Measurements from ENCODE around the gene IER5. TPM values are rescaled to one million over a fixed set of nuclear protein-coding genes. Genes with fewer than 3 reads are reported as not detected.

The IER5 gene
- polyA plus RNA-seq, 1 of the 3 experiments (the other 2 are of a cell fraction) = 52.9 TPM

DNA sequence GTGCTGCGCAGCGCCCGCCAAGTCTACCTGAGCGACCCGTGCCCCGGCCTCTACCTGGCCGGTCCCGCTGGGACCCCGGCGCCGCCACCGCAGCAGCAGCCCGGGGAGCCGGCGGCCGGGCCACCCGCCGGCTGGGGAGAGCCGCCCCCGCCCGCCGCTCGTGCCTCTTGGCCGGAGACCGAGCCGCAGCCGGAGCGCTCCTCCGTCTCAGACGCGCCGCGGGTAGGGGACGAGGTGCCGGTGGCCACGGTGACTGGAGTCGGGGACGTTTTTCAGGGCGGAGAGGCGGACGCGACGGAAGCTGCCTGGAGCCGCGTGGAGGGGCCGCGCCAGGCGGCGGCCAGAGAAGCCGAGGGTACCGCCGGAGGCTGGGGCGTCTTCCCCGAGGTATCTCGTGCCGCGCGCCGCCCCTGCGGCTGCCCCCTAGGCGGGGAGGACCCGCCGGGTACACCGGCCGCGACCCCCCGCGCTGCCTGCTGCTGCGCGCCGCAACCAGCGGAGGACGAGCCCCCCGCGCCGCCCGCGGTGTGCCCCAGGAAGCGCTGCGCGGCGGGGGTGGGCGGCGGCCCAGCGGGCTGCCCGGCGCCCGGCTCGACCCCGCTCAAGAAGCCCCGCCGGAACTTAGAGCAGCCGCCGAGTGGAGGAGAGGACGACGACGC lies 646 bp downstream of the IER5 start:
- no peaks in the 10 kb centered on the region for H3K9me2 ChIP-seq
- H3K4me1 ChIP-seq (ENCODE audit: control insufficient read depth in 1 of 2, insufficient read depth in 2 of 2, low read depth in 1 of 2, low read length in 1 of 2) = peaks cover 15 to 17% of the 10 kb centered on the region in 2 experiments
- no peak overlapping the region for H2AFZ ChIP-seq (ENCODE audit: low read depth)
- ChIA-PET CTCF (interaction anchor here (1.0 to 13.3 kb wide), 8 partner anchors 9 to 573 kb away, joined by 3 to 145 read pairs (median 4); no protein-coding TSS in a partner anchor), POLR2A (interaction anchor here (0.6 to 3.0 kb wide), 17 partner anchors 8 to 574 kb away, joined by 3 to 24 read pairs (median 6); partner anchors contain the start of gene STX6)
- H3K27me3 ChIP-seq (ENCODE audit: insufficient read depth) = no peaks in the 10 kb centered on the region
- peaks cover 55% of the 10 kb centered on the region for H4K20me1 ChIP-seq (ENCODE audit: insufficient read depth)
- peak overlapping the region; percentile 84 for H3K4me2 ChIP-seq
- TF ChIP-seq NRF1 (IDR thresholded peaks at IDR 0.05; ENCODE audit: low read depth, low read length) (no peak), TEAD4 (IDR thresholded peaks at IDR 0.05; ENCODE audit: borderline replicate concordance, insufficient read depth) (no peak), TAF1 (IDR thresholded peaks at IDR 0.05; ENCODE audit: borderline replicate concordance, low read depth, low read length) (no peak), GABPA (IDR thresholded peaks at IDR 0.05; ENCODE audit: low read depth) (no peak), RAD21 (IDR thresholded peaks at IDR 0.05; ENCODE audit: low read length) (no peak), RXRA (IDR thresholded peaks at IDR 0.05; ENCODE audit: borderline replicate concordance, low read depth) (no peak), CHD2 (IDR thresholded peaks at IDR 0.05; ENCODE audit: low read length, partially characterized antibody) (no peak), MXI1 (IDR thresholded peaks at IDR 0.05; ENCODE audit: low read depth, low read length) (no peak; the same call in 1 of the 2 replicates), JUND (IDR thresholded peaks at IDR 0.05) (no peak), TCF12 (IDR thresholded peaks at IDR 0.05) (no peak), RCOR1 (IDR thresholded peaks at IDR 0.05; ENCODE audit: low read length) (no peak), FOXJ3 (CRISPR knock-in tag; IDR thresholded peaks at IDR 0.05) (no peak), GATA2 (CRISPR knock-in tag; IDR thresholded peaks at IDR 0.05) (no peak), SMC3 (IDR thresholded peaks at IDR 0.05; ENCODE audit: low read depth, low read length) (no peak)
- TF ChIP-seq, protein P1, sequence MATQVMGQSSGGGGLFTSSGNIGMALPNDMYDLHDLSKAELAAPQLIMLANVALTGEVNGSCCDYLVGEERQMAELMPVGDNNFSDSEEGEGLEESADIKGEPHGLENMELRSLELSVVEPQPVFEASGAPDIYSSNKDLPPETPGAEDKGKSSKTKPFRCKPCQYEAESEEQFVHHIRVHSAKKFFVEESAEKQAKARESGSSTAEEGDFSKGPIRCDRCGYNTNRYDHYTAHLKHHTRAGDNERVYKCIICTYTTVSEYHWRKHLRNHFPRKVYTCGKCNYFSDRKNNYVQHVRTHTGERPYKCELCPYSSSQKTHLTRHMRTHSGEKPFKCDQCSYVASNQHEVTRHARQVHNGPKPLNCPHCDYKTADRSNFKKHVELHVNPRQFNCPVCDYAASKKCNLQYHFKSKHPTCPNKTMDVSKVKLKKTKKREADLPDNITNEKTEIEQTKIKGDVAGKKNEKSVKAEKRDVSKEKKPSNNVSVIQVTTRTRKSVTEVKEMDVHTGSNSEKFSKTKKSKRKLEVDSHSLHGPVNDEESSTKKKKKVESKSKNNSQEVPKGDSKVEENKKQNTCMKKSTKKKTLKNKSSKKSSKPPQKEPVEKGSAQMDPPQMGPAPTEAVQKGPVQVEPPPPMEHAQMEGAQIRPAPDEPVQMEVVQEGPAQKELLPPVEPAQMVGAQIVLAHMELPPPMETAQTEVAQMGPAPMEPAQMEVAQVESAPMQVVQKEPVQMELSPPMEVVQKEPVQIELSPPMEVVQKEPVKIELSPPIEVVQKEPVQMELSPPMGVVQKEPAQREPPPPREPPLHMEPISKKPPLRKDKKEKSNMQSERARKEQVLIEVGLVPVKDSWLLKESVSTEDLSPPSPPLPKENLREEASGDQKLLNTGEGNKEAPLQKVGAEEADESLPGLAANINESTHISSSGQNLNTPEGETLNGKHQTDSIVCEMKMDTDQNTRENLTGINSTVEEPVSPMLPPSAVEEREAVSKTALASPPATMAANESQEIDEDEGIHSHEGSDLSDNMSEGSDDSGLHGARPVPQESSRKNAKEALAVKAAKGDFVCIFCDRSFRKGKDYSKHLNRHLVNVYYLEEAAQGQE (IDR thresholded peaks at IDR 0.05; ENCODE audit: low read depth, low read length) = no peak
- TF ChIP-seq, protein P2, sequence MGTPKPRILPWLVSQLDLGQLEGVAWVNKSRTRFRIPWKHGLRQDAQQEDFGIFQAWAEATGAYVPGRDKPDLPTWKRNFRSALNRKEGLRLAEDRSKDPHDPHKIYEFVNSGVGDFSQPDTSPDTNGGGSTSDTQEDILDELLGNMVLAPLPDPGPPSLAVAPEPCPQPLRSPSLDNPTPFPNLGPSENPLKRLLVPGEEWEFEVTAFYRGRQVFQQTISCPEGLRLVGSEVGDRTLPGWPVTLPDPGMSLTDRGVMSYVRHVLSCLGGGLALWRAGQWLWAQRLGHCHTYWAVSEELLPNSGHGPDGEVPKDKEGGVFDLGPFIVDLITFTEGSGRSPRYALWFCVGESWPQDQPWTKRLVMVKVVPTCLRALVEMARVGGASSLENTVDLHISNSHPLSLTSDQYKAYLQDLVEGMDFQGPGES (IDR thresholded peaks at IDR 0.05; ENCODE audit: low read depth, low read length) = no peak
- TF ChIP-seq, protein P3, sequence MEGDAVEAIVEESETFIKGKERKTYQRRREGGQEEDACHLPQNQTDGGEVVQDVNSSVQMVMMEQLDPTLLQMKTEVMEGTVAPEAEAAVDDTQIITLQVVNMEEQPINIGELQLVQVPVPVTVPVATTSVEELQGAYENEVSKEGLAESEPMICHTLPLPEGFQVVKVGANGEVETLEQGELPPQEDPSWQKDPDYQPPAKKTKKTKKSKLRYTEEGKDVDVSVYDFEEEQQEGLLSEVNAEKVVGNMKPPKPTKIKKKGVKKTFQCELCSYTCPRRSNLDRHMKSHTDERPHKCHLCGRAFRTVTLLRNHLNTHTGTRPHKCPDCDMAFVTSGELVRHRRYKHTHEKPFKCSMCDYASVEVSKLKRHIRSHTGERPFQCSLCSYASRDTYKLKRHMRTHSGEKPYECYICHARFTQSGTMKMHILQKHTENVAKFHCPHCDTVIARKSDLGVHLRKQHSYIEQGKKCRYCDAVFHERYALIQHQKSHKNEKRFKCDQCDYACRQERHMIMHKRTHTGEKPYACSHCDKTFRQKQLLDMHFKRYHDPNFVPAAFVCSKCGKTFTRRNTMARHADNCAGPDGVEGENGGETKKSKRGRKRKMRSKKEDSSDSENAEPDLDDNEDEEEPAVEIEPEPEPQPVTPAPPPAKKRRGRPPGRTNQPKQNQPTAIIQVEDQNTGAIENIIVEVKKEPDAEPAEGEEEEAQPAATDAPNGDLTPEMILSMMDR (IDR thresholded peaks at IDR 0.05) = no peak
- TF ChIP-seq, protein P4, sequence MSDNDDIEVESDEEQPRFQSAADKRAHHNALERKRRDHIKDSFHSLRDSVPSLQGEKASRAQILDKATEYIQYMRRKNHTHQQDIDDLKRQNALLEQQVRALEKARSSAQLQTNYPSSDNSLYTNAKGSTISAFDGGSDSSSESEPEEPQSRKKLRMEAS (IDR thresholded peaks at IDR 0.05; ENCODE audit: low read depth) = no peak
- TF ChIP-seq, protein P5, sequence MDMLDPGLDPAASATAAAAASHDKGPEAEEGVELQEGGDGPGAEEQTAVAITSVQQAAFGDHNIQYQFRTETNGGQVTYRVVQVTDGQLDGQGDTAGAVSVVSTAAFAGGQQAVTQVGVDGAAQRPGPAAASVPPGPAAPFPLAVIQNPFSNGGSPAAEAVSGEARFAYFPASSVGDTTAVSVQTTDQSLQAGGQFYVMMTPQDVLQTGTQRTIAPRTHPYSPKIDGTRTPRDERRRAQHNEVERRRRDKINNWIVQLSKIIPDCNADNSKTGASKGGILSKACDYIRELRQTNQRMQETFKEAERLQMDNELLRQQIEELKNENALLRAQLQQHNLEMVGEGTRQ (IDR thresholded peaks at IDR 0.05; ENCODE audit: borderline replicate concordance, low read depth, low read length) = no peak
- H3F3A ChIP-seq (replicated peaks; ENCODE audit: insufficient read depth) = peaks cover 32% of the 10 kb centered on the region
- H3K4me3 ChIP-seq (ENCODE audit: low read depth in 2 of 2, low read length in 1 of 2) = peak overlapping the region; percentile 90 to 96
- DNase-seq = peak; percentile 73
- WGBS (ENCODE audit: low lambda C conversion rate) = 0% methylated on average over 15 of the region's 97 CpGs
- peak overlapping the region; percentile 91 for H3K9ac ChIP-seq
- no peaks in the 10 kb centered on the region for H3K9me3 ChIP-seq
- H3K36me3 ChIP-seq (replicated peaks in 1 of 2; ENCODE audit: control insufficient read depth in 1 of 2, insufficient read depth in 2 of 2, low read length in 1 of 2) = peaks cover 25 to 29% of the 10 kb centered on the region in 2 experiments
- peaks cover 56% of the 10 kb centered on the region for H3K79me2 ChIP-seq (ENCODE audit: insufficient read depth)
- H3K27ac ChIP-seq (ENCODE audit: low read depth in 2 of 2, low read length in 1 of 2) = peak overlapping the region; percentile 77 to 81
